Activated B cell treated with CpG ODN at 0.5 μM for 24 hours (primary cell): ENCODE data around the gene GNG7. TPM values are rescaled to one million over a fixed set of nuclear protein-coding genes. Genes with fewer than 3 reads are reported as not detected.
A peak's percentile ranks its signal among the peaks of the same experiment; 100 is the strongest.
"Not testable (repeated sequence)": the region's sequence is repeated elsewhere in the genome, so short reads cannot be mapped to it uniquely, and the experiment has no call there.

Source experiments
- ATAC-seq: fragments of 200-7000 bp; cut with Tn5 transposase; one replicate; pipeline ENCODE4 v1.10.0; 2021; ENCODE audit warnings: low read depth, mild to moderate bottlenecking, moderate library complexity
- CTCF ChIA-PET: fragments of 350-600 bp; sonication (Branson Sonifier 250); formaldehyde crosslinking; loops from one replicate; lab custom pipeline; 2021; ENCODE audit warnings: antibody characterized with exemption; lab: Charles Lee
- POLR2A ChIA-PET: fragments of 350-600 bp; sonication (Branson Sonifier 250); formaldehyde crosslinking; loops from one replicate; lab custom pipeline; 2021; ENCODE audit warnings: antibody characterized with exemption; lab: Charles Lee
- DNase-seq: peaks from one replicate; pipeline ENCODE4 v3.0.0; 2022
- H3K27ac Mint-ChIP-seq: one replicate; pipeline ENCODE4 v1.8.0; 2020; ENCODE audit warnings: mixed read lengths
- H3K27me3 Mint-ChIP-seq: one replicate; pipeline ENCODE4 v1.8.0; 2021; ENCODE audit warnings: mixed read lengths
- H3K36me3 Mint-ChIP-seq: one replicate; pipeline ENCODE4 v1.8.0; 2021; ENCODE audit warnings: low read depth, mixed read lengths
- H3K4me1 Mint-ChIP-seq: one replicate; pipeline ENCODE4 v1.8.0; 2021; ENCODE audit warnings: mixed read lengths
- H3K4me3 Mint-ChIP-seq: one replicate; pipeline ENCODE4 v1.8.0; 2020; ENCODE audit warnings: mild to moderate bottlenecking, mixed read lengths
- H3K9me3 Mint-ChIP-seq: one replicate; pipeline ENCODE4 v1.8.0; 2020; ENCODE audit warnings: mixed read lengths
- intact Hi-C: fragments of 100-400 bp; cut with micrococcal nuclease; formaldehyde crosslinking; loops from one replicate; pipeline ENCODE4 v1.15.1; 2024
- total RNA-seq: library from RNA; stranded (reverse); gene quantifications from 2 replicates; pipeline ENCODE4 v1.2.3, GENCODE V29; 2022
- TF ChIP-seq, protein P1 (sequence below): fragments of 200-600 bp; IDR thresholded peaks from one replicate; pipeline ENCODE4 v1.8.0; 2022; ENCODE audit warnings: antibody characterized with exemption, mild to moderate bottlenecking

The GNG7 gene
- total RNA-seq, 1 donor from 2014 or later, result 35.4 TPM

DNA sequence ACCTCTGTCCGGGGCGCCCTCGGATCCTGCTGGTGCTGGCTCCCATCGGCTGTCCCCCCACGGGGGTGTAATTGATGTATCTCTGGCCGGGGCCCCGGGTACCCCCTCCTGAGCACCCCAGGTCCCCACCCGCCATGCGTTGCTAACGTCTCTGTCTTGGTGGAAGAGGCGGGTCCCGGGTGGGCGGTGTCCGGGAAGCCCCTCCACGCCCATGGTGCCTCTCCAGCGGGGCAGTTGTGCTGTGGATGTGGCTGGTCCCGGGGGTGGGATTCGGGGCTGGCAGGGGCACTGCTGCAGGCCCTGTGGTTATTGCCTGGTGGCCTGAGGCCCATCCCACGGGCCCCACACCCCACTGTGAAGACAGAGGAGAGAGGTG, 13.8 kb upstream of the GNG7 start:
- H3K27me3 Mint-ChIP-seq, result no peaks in the 10 kb centered on the region
- intact Hi-C loops, result no loop called here
- no peak overlapping the region for H3K27ac Mint-ChIP-seq
- H3K36me3 Mint-ChIP-seq, result peaks cover 5% of the 10 kb centered on the region
- TF ChIP-seq, protein P1, sequence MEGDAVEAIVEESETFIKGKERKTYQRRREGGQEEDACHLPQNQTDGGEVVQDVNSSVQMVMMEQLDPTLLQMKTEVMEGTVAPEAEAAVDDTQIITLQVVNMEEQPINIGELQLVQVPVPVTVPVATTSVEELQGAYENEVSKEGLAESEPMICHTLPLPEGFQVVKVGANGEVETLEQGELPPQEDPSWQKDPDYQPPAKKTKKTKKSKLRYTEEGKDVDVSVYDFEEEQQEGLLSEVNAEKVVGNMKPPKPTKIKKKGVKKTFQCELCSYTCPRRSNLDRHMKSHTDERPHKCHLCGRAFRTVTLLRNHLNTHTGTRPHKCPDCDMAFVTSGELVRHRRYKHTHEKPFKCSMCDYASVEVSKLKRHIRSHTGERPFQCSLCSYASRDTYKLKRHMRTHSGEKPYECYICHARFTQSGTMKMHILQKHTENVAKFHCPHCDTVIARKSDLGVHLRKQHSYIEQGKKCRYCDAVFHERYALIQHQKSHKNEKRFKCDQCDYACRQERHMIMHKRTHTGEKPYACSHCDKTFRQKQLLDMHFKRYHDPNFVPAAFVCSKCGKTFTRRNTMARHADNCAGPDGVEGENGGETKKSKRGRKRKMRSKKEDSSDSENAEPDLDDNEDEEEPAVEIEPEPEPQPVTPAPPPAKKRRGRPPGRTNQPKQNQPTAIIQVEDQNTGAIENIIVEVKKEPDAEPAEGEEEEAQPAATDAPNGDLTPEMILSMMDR, result no peak
- H3K4me1 Mint-ChIP-seq, result peaks cover 32% of the 10 kb centered on the region
- H3K4me3 Mint-ChIP-seq, result no peak overlapping the region
- no peak for DNase-seq
- CTCF ChIA-PET, result no interaction called here
- POLR2A ChIA-PET, result no interaction called here
- ATAC-seq, result no peak
- H3K9me3 Mint-ChIP-seq, result peaks cover 9% of the 10 kb centered on the region

DNA sequence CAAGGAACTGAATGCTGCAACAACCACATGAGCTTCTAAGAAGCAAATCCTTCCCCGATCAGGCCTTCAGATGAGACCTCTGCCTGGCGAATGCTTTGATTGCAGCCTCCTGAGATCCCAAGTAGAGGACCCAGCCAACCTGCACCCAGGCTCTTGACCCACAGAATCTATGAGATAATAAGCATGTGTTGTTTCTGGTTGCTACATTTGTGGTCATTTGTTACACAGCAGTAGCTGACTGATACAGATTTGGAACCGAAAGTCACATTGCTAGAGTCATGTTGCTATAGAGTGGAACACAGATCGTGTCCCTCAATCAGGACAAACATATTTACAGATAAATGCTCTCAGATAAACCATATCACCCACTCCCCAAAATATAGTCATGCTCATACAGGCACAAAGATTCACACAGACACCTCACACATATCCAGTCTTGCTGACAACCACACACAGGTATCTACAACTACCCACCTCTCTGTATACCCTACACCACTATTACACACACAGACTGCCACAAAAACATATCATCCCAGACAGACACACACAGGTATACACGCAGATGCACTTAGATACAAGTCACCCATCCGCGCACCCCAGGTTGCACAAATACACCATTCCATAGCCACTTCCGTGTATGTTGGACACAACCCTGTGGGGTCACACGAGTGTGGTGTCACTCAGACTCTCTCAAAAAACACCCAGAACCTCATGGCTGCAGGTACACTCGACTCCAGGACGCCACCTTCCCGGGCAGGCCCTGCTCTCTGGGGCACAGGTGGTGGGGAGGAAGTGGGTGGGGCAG, 13.2 kb upstream of the GNG7 start:
- TF ChIP-seq, protein P1, result no peak
- Mint-ChIP-seq H3K4me3 (no peak overlapping the region), H3K9me3 (peaks cover 9% of the 10 kb centered on the region), H3K27me3 (no peaks in the 10 kb centered on the region), H3K4me1 (peaks cover 38% of the 10 kb centered on the region), H3K27ac (no peak overlapping the region), H3K36me3 (peaks cover 5% of the 10 kb centered on the region)
- intact Hi-C loops, result no loop called here
- ATAC-seq (no peak), DNase-seq (no peak)
- ChIA-PET POLR2A (no interaction called here), CTCF (no interaction called here)

DNA sequence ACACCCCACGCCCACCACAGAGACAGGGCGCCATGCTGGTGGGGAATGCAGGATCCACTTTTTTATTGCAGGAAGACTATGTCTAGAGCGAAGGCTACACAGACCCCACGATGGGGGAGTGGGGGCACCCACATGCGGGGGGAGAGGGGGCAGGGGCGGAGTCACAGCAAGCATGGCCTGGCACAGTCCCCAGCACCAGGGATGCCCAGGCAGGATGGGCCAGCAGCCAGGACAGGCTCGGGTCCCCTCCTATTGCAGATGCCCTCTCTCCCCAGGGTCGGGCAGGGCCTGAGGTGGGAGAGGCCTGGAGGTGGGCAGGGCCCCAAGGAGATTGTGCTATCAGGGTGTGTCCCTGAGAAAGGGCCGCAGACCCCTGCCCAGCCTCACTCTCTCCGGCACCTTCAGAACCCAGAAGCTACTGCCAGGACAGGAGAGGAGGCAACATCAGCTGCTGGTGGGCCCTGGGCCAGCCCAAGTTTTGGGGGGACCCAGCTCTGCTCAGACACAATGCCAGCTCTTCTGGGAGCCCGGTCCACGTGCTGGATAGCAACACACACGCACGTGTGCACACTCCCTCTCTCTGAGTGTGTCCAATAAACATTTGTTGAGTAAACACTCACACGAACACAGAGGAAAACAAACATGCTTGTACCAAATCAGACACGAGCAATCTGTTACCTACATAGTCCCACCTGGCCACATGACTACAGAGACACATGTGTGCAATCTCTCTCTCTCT, 12.2 kb upstream of the GNG7 start:
- no peaks in the 10 kb centered on the region for H3K27me3 Mint-ChIP-seq
- H3K9me3 Mint-ChIP-seq, result peaks cover 9% of the 10 kb centered on the region
- intact Hi-C loops, result no loop called here
- POLR2A ChIA-PET, result no interaction called here
- ATAC-seq (no peak), DNase-seq (no peak)
- TF ChIP-seq, protein P1, result no peak
- peaks cover 40% of the 10 kb centered on the region for H3K4me1 Mint-ChIP-seq
- H3K27ac Mint-ChIP-seq, result no peak overlapping the region
- no peak overlapping the region for H3K4me3 Mint-ChIP-seq
- peaks cover 7% of the 10 kb centered on the region for H3K36me3 Mint-ChIP-seq
- CTCF ChIA-PET, result no interaction called here

DNA sequence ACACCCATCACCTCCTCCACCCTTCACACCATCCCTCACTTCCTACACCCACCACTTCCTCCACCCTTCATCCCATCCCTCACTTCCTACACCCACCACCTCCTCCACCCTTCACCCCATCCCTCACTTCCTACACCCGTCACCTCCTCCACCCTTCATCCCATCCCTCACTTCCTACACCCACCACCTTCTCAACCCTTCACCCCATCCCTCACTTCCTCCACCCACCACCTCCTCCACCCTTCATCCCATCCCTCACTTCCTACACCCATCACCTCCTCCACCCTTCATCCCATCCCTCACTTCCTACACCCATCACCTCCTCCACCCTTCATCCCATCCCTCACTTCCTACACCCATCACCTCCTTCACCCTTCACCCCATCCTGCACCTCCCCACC, 11.6 kb upstream of the GNG7 start:
- H3K36me3 Mint-ChIP-seq, CTCF ChIA-PET, H3K27ac Mint-ChIP-seq, H3K9me3 Mint-ChIP-seq, H3K27me3 Mint-ChIP-seq, intact Hi-C loops, DNase-seq, H3K4me3 Mint-ChIP-seq, POLR2A ChIA-PET, ATAC-seq: not testable (repeated sequence)
- peaks cover 38% of the 10 kb centered on the region for H3K4me1 Mint-ChIP-seq

DNA sequence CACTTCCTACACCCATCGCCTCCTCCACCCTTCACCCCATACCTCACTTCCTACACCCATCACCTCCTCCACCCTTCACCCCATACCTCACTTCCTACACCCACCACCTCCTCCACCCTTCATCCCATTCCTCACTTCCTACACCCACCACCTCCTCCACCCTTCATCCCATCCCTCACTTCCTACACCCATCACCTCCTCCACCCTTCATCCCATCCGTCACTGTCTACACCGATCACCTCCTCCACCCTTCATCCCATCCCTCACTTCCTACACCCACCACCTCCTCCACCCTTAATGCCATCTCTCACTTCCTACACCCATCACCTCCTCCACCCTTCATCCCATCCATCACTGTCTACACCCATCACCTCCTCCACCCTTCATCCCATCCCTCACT, 10.7 kb upstream of the GNG7 start:
- DNase-seq, H3K27me3 Mint-ChIP-seq, intact Hi-C loops, CTCF ChIA-PET, H3K9me3 Mint-ChIP-seq, H3K4me3 Mint-ChIP-seq, H3K27ac Mint-ChIP-seq, ATAC-seq, H3K36me3 Mint-ChIP-seq: not testable (repeated sequence)
- peaks cover 39% of the 10 kb centered on the region for H3K4me1 Mint-ChIP-seq
- POLR2A ChIA-PET, result interaction anchor here (4.0 to 4.3 kb wide), 2 partner anchors 12 to 32 kb away, joined by 41 to 94 read pairs; partner anchors contain the start of gene GNG7

DNA sequence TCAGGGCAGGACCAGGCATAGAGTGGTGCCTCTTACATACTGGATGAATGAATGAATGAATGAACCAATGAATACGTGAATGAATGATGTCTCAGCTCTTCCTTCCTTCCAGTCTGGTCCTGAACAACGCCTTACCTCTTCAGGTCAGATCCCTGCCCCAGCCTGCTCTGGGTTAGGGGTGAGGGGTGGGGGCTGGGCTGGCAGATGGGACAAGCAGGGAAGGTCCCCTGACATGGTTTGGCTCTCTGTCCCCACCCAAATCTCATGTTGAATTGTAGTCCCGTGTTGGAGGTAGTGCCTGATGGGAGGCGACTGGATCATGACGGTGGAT, 9.3 kb upstream of the GNG7 start:
- Mint-ChIP-seq H3K27me3 (no peaks in the 10 kb centered on the region), H3K27ac (peak overlapping the region; percentile 87), H3K36me3 (peaks cover 7% of the 10 kb centered on the region), H3K4me1 (peaks cover 39% of the 10 kb centered on the region), H3K4me3 (no peak overlapping the region), H3K9me3 (peaks cover 9% of the 10 kb centered on the region)
- CTCF ChIA-PET, result interaction anchor here (1.7 kb wide), 1 partner anchor 19 kb away, joined by 3 read pairs; no protein-coding TSS in a partner anchor
- POLR2A ChIA-PET, result interaction anchor here (0.9 to 4.3 kb wide), 7 partner anchors 8 to 31 kb away, joined by 3 to 94 read pairs (median 11); partner anchors contain the start of genes GNG7 and SLC39A3
- TF ChIP-seq, protein P1, result no peak
- DNase-seq (no peak), ATAC-seq (no peak)
- intact Hi-C loops, result loop anchor here (1.0 to 2.0 kb wide), 2 partner anchors 8 to 17 kb away; no protein-coding TSS in a partner anchor
